Urinary bladder (tissue), 2 donors: ENCODE results near the gene GSTP1. TPM values are rescaled to one million over a fixed set of nuclear protein-coding genes. Genes with fewer than 3 reads are reported as not detected.

Experiments
- polyA plus RNA-seq: library from polyadenylated mRNA; stranded (reverse); fragments of 200-250 nt; gene quantifications from one replicate; pipeline ENCODE4 v1.2.3, GENCODE V29; 2013
- small RNA-seq: library from RNA; depleted of rRNA; stranded (forward); fragments of <200 nt; gene quantifications from one replicate; pipeline ENCODE3, GENCODE V24; 2014
- total RNA-seq: library from RNA; depleted of rRNA; stranded (reverse); fragments of >200 nt; gene quantifications from one replicate; pipeline ENCODE4 v1.2.3, GENCODE V29; 2014
- donor health status: healthy.

The GSTP1 gene
- total and polyA plus RNA-seq, 2 donors, result 299 to 679 TPM

Small RNAs within 50 kb of the gene (small RNA-seq; reads per million reads assigned to genes)
- not detected for gene AP003385.3

Other genes starting within 250 kb of the GSTP1 start
- 8.8 TPM for gene POLD4, start 230.3 kb upstream of the GSTP1 start, total RNA-seq
- gene POLD4, start 230.3 kb upstream of the GSTP1 start, polyA plus RNA-seq, result 157 TPM
- gene CLCF1, start 210.2 kb upstream of the GSTP1 start, total RNA-seq, result 2.7 TPM
- gene CLCF1, start 210.2 kb upstream of the GSTP1 start, polyA plus RNA-seq, result 9.2 TPM
- gene RAD9A, start 191.8 kb upstream of the GSTP1 start, total RNA-seq, result 7.5 TPM
- gene RAD9A, start 191.8 kb upstream of the GSTP1 start, polyA plus RNA-seq, result 16.9 TPM
- gene PPP1CA, start 182.0 kb upstream of the GSTP1 start, total RNA-seq, result 70.6 TPM
- gene PPP1CA, start 182.0 kb upstream of the GSTP1 start, polyA plus RNA-seq, result 85.9 TPM
- gene TBC1D10C, start 179.7 kb upstream of the GSTP1 start, total RNA-seq, result 0.42 TPM
- gene TBC1D10C, start 179.7 kb upstream of the GSTP1 start, polyA plus RNA-seq, result 2.6 TPM
- 0.63 TPM for gene CARNS1, start 168.1 kb upstream of the GSTP1 start, total RNA-seq
- gene CARNS1, start 168.1 kb upstream of the GSTP1 start, polyA plus RNA-seq, result 0.76 TPM
- gene RPS6KB2, start 155.3 kb upstream of the GSTP1 start, total RNA-seq, result 19.8 TPM
- 41.2 TPM for gene RPS6KB2, start 155.3 kb upstream of the GSTP1 start, polyA plus RNA-seq
- gene PTPRCAP, start 146.1 kb upstream of the GSTP1 start, total RNA-seq, result 1.2 TPM
- gene PTPRCAP, start 146.1 kb upstream of the GSTP1 start, polyA plus RNA-seq, result 5.2 TPM
- 31.0 TPM for gene CORO1B, start 140.3 kb upstream of the GSTP1 start, total RNA-seq
- 99.3 TPM for gene CORO1B, start 140.3 kb upstream of the GSTP1 start, polyA plus RNA-seq
- gene GPR152, start 131.1 kb upstream of the GSTP1 start, total RNA-seq, result not detected
- not detected for gene GPR152, start 131.1 kb upstream of the GSTP1 start, polyA plus RNA-seq
- gene CABP4, start 128.5 kb upstream of the GSTP1 start, total RNA-seq, result 0.26 TPM
- 0.96 TPM for gene CABP4, start 128.5 kb upstream of the GSTP1 start, polyA plus RNA-seq
- 20.4 TPM for gene TMEM134, start 114.6 kb upstream of the GSTP1 start, total RNA-seq
- 80.2 TPM for gene TMEM134, start 114.6 kb upstream of the GSTP1 start, polyA plus RNA-seq
- 42.9 TPM for gene AIP, start 100.8 kb upstream of the GSTP1 start, total RNA-seq
- gene AIP, start 100.8 kb upstream of the GSTP1 start, polyA plus RNA-seq, result 135 TPM
- gene PITPNM1, start 78.4 kb upstream of the GSTP1 start, total RNA-seq, result 12.6 TPM
- gene PITPNM1, start 78.4 kb upstream of the GSTP1 start, polyA plus RNA-seq, result 18.5 TPM
- gene CDK2AP2, start 75.7 kb upstream of the GSTP1 start, total RNA-seq, result 5.9 TPM
- gene CDK2AP2, start 75.7 kb upstream of the GSTP1 start, polyA plus RNA-seq, result 75.8 TPM
- gene CABP2, start 60.4 kb upstream of the GSTP1 start, total RNA-seq, result not detected
- not detected for gene CABP2, start 60.4 kb upstream of the GSTP1 start, polyA plus RNA-seq
- 103 TPM for gene NDUFV1, start 23.1 kb downstream of the GSTP1 start, total RNA-seq
- gene NDUFV1, start 23.1 kb downstream of the GSTP1 start, polyA plus RNA-seq, result 161 TPM
- 3.0 TPM for gene NUDT8, start 46.1 kb downstream of the GSTP1 start, total RNA-seq
- gene NUDT8, start 46.1 kb downstream of the GSTP1 start, polyA plus RNA-seq, result 5.8 TPM
- gene TBX10, start 56.0 kb downstream of the GSTP1 start, total RNA-seq, result not detected
- gene TBX10, start 56.0 kb downstream of the GSTP1 start, polyA plus RNA-seq, result not detected
- gene ACY3, start 66.9 kb downstream of the GSTP1 start, total RNA-seq, result not detected
- not detected for gene ACY3, start 66.9 kb downstream of the GSTP1 start, polyA plus RNA-seq
- 2.6 TPM for gene ALDH3B2, start 90.8 kb downstream of the GSTP1 start, total RNA-seq
- 1.7 TPM for gene ALDH3B2, start 90.8 kb downstream of the GSTP1 start, polyA plus RNA-seq